Cardiac fibroblast (primary cell): ENCODE data around the gene FANCC.

Source experiments
- DNase-seq, 2 donors: peaks; one replicate each; pipeline versions ENCODE4 v3.0.0 to v3.0.0-alpha.2; 2010; ENCODE audit warnings: low read depth in 2 of 2
- H3K4me3 ChIP-seq, 2 donors: replicated peaks in 1 of 2; 1 replicate in 1 of 2; 2 replicates in 1 of 2; pipeline ENCODE4 v1.5.1; 2011; ENCODE audit warnings: low read depth in 2 of 2, low read length in 2 of 2, mild to moderate bottlenecking in 2 of 2, moderate library complexity in 1 of 2
- CTCF ChIP-seq: IDR thresholded peaks from one replicate; pipeline ENCODE4 v1.5.1; 2011; ENCODE audit warnings: low read depth, mild to moderate bottlenecking, low read length, inconsistent platforms

Gene FANCC

GRCh38 chr9:95088421-95089161 is 228.9 kb downstream of the FANCC start:
- no peak for DNase-seq
- H3K4me3 ChIP-seq = no peak overlapping the region
- TF ChIP-seq CTCF = no peak

GRCh38 chr9:95087659-95088242 is 229.8 kb downstream of the FANCC start:
- no peak overlapping the region for H3K4me3 ChIP-seq
- no peak for TF ChIP-seq CTCF
- no peak for DNase-seq

GRCh38 chr9:95086564-95086955 is 230.9 kb downstream of the FANCC start:
- no peak overlapping the region for H3K4me3 ChIP-seq
- no peak for DNase-seq
- no peak for TF ChIP-seq CTCF

- H3K4me3 ChIP-seq = no peak overlapping the region
- no peak for DNase-seq
- no peak for TF ChIP-seq CTCF
Observed at GRCh38 chr9:95085861-95086563, 231.5 kb downstream of the FANCC start.

- no peak overlapping the region for H3K4me3 ChIP-seq
- DNase-seq = no peak
- no peak for TF ChIP-seq CTCF
Observed at GRCh38 chr9:95085036-95085770, 232.3 kb downstream of the FANCC start.

GRCh38 chr9:95084254-95084934 is 233.1 kb downstream of the FANCC start:
- no peak for TF ChIP-seq CTCF
- no peak overlapping the region for H3K4me3 ChIP-seq

More at GRCh38 chr9:95084254-95084934, 233.1 kb downstream of the FANCC start:
- DNase-seq = no peak
